K562 (cell line): ENCODE data around the gene OR7G3. TPM values are rescaled to one million over a fixed set of nuclear protein-coding genes. Genes with fewer than 3 reads are reported as not detected.

Experiments
- ATAC-seq: fragments of 200-7000 bp; cut with Tn5 transposase; 3 replicates; pipeline ENCODE4 v1.9.1; 2020; ENCODE audit warnings: moderate library complexity
- BruUV-seq: library from RNA; stranded (reverse); fragments of 400-500 nt; replicated peaks from 2 replicates; lab custom pipeline; 2021; lab: Mats Ljungman, UMichigan
- CTCF ChIA-PET: fragments of 300-600 bp; formaldehyde crosslinking; extraction: SDS; loops from one replicate; lab custom pipeline; 2021; ENCODE audit warnings: low intra/inter-chr PET ratio; lab: Yijun Ruan, JAX
- POLR2A ChIA-PET: fragments of 300-600, 350-650 bp; sonication (Branson Sonifier 250); formaldehyde crosslinking; extraction: SDS; loops from one replicate; lab custom pipeline; 2021; ENCODE audit warnings: antibody characterized with exemption, inconsistent platforms; lab: Yijun Ruan, JAX
- DNase-seq, 4 experiments: peaks; one replicate each; pipeline versions ENCODE4 v3.0.0 to v3.0.0-alpha.2; 2011 to 2018; ENCODE audit warnings: low spot score in 3 of 4, mixed read lengths in 3 of 4; ENCODE audit errors: extremely low read depth in 1 of 4
- FAIRE-seq: peaks from 2 replicates; lab custom pipeline; 2011; peaks lifted over from hg19 to GRCh38; lab: Jason Lieb, UNC
- H2AFZ ChIP-seq: 2 replicates; pipeline ENCODE4 v1.6.0; 2011; ENCODE audit warnings: low read depth, low read length, control low read depth, inconsistent platforms
- H3K27ac ChIP-seq: fragments of 200-600 bp; 3 replicates; pipeline ENCODE4 v1.8.0; 2011; ENCODE audit warnings: low read depth, mild to moderate bottlenecking, control low read depth, inconsistent platforms, low read length, moderate library complexity, mixed read lengths; ENCODE audit errors: extremely low read depth
- H3K27me3 ChIP-seq, 2 experiments: fragments of 300-600 bp in 1 of 2; 2 replicates in 1 of 2; 3 replicates in 1 of 2; pipeline versions ENCODE4 v1.6.0 to v1.8.0; 2011; ENCODE audit warnings: inconsistent platforms in 2 of 2, low read length in 2 of 2, mild to moderate bottlenecking in 1 of 2, mixed read lengths in 1 of 2, moderate library complexity in 1 of 2; ENCODE audit not compliant: control insufficient read depth in 2 of 2, insufficient read depth in 2 of 2
- H3K36me3 ChIP-seq: fragments of 300-600 bp; 3 replicates; pipeline ENCODE4 v1.8.0; 2011; ENCODE audit warnings: mild to moderate bottlenecking, low read length, inconsistent platforms; ENCODE audit not compliant: control insufficient read depth, insufficient read depth
- H3K4me1 ChIP-seq, 2 experiments: fragments of 200-600 bp in 1 of 2; replicated peaks in 1 of 2; 2 replicates in 1 of 2; 3 replicates in 1 of 2; pipeline versions ENCODE4 v1.5.1 to v1.8.0; 2011; ENCODE audit warnings: inconsistent platforms in 2 of 2, low read length in 2 of 2, mild to moderate bottlenecking in 1 of 2, mixed read lengths in 1 of 2, moderate library complexity in 1 of 2; ENCODE audit not compliant: control insufficient read depth in 2 of 2, insufficient read depth in 2 of 2
- H3K4me2 ChIP-seq: 2 replicates; pipeline ENCODE4 v1.6.1; 2011; ENCODE audit warnings: low read length, control low read depth, inconsistent platforms, mixed read lengths; ENCODE audit not compliant: insufficient read depth
- H3K4me3 ChIP-seq: fragments of 200-600 bp; sonication (generic), shearing (Covaris generic); 2 replicates; pipeline ENCODE4 v1.5.1; 2016; ENCODE audit warnings: control low read depth, inconsistent platforms
- H3K79me2 ChIP-seq: fragments of 200-600 bp; 3 replicates; pipeline ENCODE4 v1.8.0; 2011; ENCODE audit warnings: low read length, inconsistent platforms; ENCODE audit not compliant: control insufficient read depth, insufficient read depth
- H3K9ac ChIP-seq, 2 experiments: 2 replicates each; pipeline versions ENCODE4 v1.6.0 to v1.6.1; 2011; ENCODE audit warnings: low read depth in 2 of 2, low read length in 2 of 2, control low read depth in 1 of 2, inconsistent platforms in 1 of 2, mild to moderate bottlenecking in 1 of 2, mixed read lengths in 1 of 2; ENCODE audit not compliant: insufficient read depth in 1 of 2
- H3K9me1 ChIP-seq: one replicate; pipeline ENCODE4 v1.6.0; 2011; ENCODE audit warnings: inconsistent platforms, mild to moderate bottlenecking, low read length, moderate library complexity; ENCODE audit not compliant: control insufficient read depth, insufficient read depth
- H3K9me3 ChIP-seq: replicated peaks from 2 replicates; pipeline ENCODE4 v1.5.1; 2011; ENCODE audit warnings: low read depth, low read length, inconsistent platforms; ENCODE audit not compliant: control insufficient read depth, insufficient read depth
- H4K20me1 ChIP-seq: replicated peaks from 2 replicates; pipeline ENCODE4 v1.6.1; 2011; ENCODE audit warnings: low read length, inconsistent platforms, mixed read lengths; ENCODE audit not compliant: control insufficient read depth, insufficient read depth
- CEBPG ChIP-seq, 3 experiments: fragments of 200-800 bp in 1 of 3; sonication (Bioruptor generic) in 1 of 3; sonication (generic) in 1 of 3; formaldehyde crosslinking in 1 of 3; IDR thresholded peaks in 2 of 3; conservative IDR thresholded peaks in 1 of 3; 2 replicates each; pipeline versions ENCODE4 v1.6.1 to v1.8.0; 2016 to 2022; ENCODE audit warnings: missing compliant biosample characterization in 2 of 3, missing genetic modification characterization in 2 of 3, mild to moderate bottlenecking in 1 of 3, missing genetic modification reagents in 1 of 3
- CHD4 ChIP-seq: fragments of 200-600 bp; sonication (generic); IDR thresholded peaks from 3 replicates; pipeline ENCODE4 v1.6.1; 2012; ENCODE audit warnings: low read depth, mild to moderate bottlenecking, mixed read lengths, low read length, inconsistent platforms; ENCODE audit not compliant: insufficient read depth, insufficient replicate concordance, poor library complexity, severe bottlenecking
- HMG20A ChIP-seq: fragments of 450-650 bp; formaldehyde crosslinking; conservative IDR thresholded peaks from 2 replicates; pipeline ENCODE4 v1.4.0; 2020; ENCODE audit warnings: mild to moderate bottlenecking, mixed read lengths
- HSF4 ChIP-seq: fragments of 250-450 bp; sonication (Bioruptor Pico); IDR thresholded peaks from 2 replicates; pipeline ENCODE4 v2.1.2; 2022; ENCODE audit warnings: mild to moderate bottlenecking, moderate library complexity, borderline replicate concordance
- KAT7 ChIP-seq: sonication (generic); formaldehyde crosslinking; IDR thresholded peaks from 2 replicates; pipeline ENCODE4 v1.8.0; 2022; ENCODE audit warnings: missing genetic modification reagents, mild to moderate bottlenecking, borderline replicate concordance
- KLF13 ChIP-seq: fragments of 450-650 bp; IDR thresholded peaks from 2 replicates; pipeline ENCODE4 v1.6.1; 2016; ENCODE audit warnings: missing genetic modification characterization, low read depth, mild to moderate bottlenecking, missing compliant biosample characterization, moderate library complexity, borderline replicate concordance
- NFE2L1 ChIP-seq: fragments of 450-650 bp; IDR thresholded peaks from 2 replicates; pipeline ENCODE4 v1.6.1; 2016; ENCODE audit warnings: missing genetic modification characterization, low read depth, mild to moderate bottlenecking, missing compliant biosample characterization, moderate library complexity, borderline replicate concordance
- PTTG1 ChIP-seq: fragments of 450-650 bp; IDR thresholded peaks from 2 replicates; pipeline ENCODE4 v1.6.1; 2016; ENCODE audit warnings: low read depth, mild to moderate bottlenecking, missing genetic modification characterization, missing compliant biosample characterization
- RHOXF2B ChIP-seq: fragments of 250-450 bp; sonication (Bioruptor Pico); conservative IDR thresholded peaks from 2 replicates; pipeline ENCODE4 v1.5.1; 2021
- SMAD1 ChIP-seq: fragments of 150-350 bp; IDR thresholded peaks from 2 replicates; pipeline ENCODE4 v1.6.1; 2014; ENCODE audit warnings: low read length, low read depth; ENCODE audit not compliant: partially characterized antibody
- SMAD2 ChIP-seq: fragments of 150-350 bp; IDR thresholded peaks from 2 replicates; pipeline ENCODE4 v1.6.1; 2014; ENCODE audit warnings: low read depth, mild to moderate bottlenecking, low read length
- TAF7 ChIP-seq: fragments of 450-650 bp; IDR thresholded peaks from 2 replicates; pipeline ENCODE4 v1.6.1; 2016; ENCODE audit warnings: missing genetic modification characterization, missing compliant biosample characterization
- ZBTB5 ChIP-seq: fragments of 450-650 bp; IDR thresholded peaks from 2 replicates; pipeline ENCODE4 v1.6.1; 2017; ENCODE audit warnings: antibody characterized with exemption
- ZNF146 ChIP-seq: IDR thresholded peaks from one replicate; pipeline ENCODE4 v1.6.1; 2018; ENCODE audit warnings: missing compliant biosample characterization; ENCODE audit not compliant: unreplicated experiment
- ZNF217 ChIP-seq: sonication (generic); formaldehyde crosslinking; IDR thresholded peaks from 2 replicates; pipeline ENCODE4 v1.8.0; 2022; ENCODE audit warnings: mild to moderate bottlenecking, missing genetic modification reagents
- ZNF445 ChIP-seq: fragments of 250-450 bp; sonication (Bioruptor Pico); IDR thresholded peaks from 2 replicates; pipeline ENCODE4 v1.4.0; 2020; ENCODE audit warnings: low read depth, mild to moderate bottlenecking, moderate library complexity
- WGBS: fragments of 100-300 bp; shearing (Covaris generic); methylation state at CpG from one replicate; pipeline ENCODE4 v1.1.6; 2016; ENCODE audit warnings: low coverage, mixed read lengths; ENCODE audit not compliant: insufficient coverage; ENCODE audit errors: missing lambda C conversion rate; 5-methylcytosine and 5-hydroxymethylcytosine counted together
- in situ Hi-C: fragments of 300-500 bp; cut with MboI; formaldehyde crosslinking; loops from 4 replicates; pipeline ENCODE4 v1.15.0; 2018; ENCODE audit warnings: inconsistent platforms, mixed read lengths
- intact Hi-C: fragments of 100-400 bp; cut with micrococcal nuclease; formaldehyde crosslinking; loops from 2 replicates; pipeline ENCODE4 v1.14.2; 2022
- polyA plus RNA-seq, 8 experiments: library from polyadenylated mRNA; depleted of rRNA in 4 of 8; stranded (reverse) in 5 of 8; unstranded in 3 of 8; fragments of >200 nt; fragmentation: Nextera tagmentation in 2 of 8; fragmentation: Illumina TruSeq in 1 of 8; extraction: Ambion mirVana in 2 of 8; extraction: Trizol in 1 of 8; gene quantifications; 2 replicates each; pipeline versions ENCODE4 v1.2.1 to v1.2.3, GENCODE V29; 2011 to 2014; ENCODE audit warnings: inconsistent platforms in 1 of 8, missing spikeins in 1 of 8
- total RNA-seq, 7 experiments: library from RNA; depleted of rRNA in 6 of 7; stranded (reverse); fragments of >200 nt in 6 of 7; fragmentation: Illumina TruSeq in 2 of 7; extraction: Trizol in 2 of 7; gene quantifications; 2 replicates each; pipeline versions ENCODE4 v1.2.1 to v1.2.3, GENCODE V29; 2011 to 2021; ENCODE audit warnings: low replicate concordance in 1 of 7

Gene OR7G3
- total and polyA plus RNA-seq, 9 of the 15 experiments (the other 6 are each of a cell fraction or from before 2014, with no cell fraction given) = not detected

- H3K79me2 ChIP-seq = peaks cover 96% of the 10 kb centered on the region
- H3K4me3 ChIP-seq = no peak overlapping the region
- peaks cover 65% of the 10 kb centered on the region for H3K36me3 ChIP-seq
- no peaks in the 10 kb centered on the region for H4K20me1 ChIP-seq
- peaks cover 19% of the 10 kb centered on the region for H3K9me3 ChIP-seq
- no peaks in the 10 kb centered on the region for H3K9me1 ChIP-seq
- no peaks in the 10 kb centered on the region for H3K27me3 ChIP-seq
- BruUV-seq = no TSS peak
- no peak overlapping the region for H2AFZ ChIP-seq
- ATAC-seq = no peak
- ChIA-PET CTCF (no interaction called here), POLR2A (no interaction called here)
- TF ChIP-seq KAT7 (CRISPR knock-in tag) = no peak
- TF ChIP-seq SMAD2 = no peak
- no peak for TF ChIP-seq ZNF217
- TF ChIP-seq NFE2L1 (tag) = no peak
- TF ChIP-seq TAF7 (tag) = no peak
- TF ChIP-seq HSF4 (CRISPR knock-in tag) = no peak
- TF ChIP-seq KLF13 (tag) = no peak
- no peak for TF ChIP-seq ZNF146 (CRISPR knock-in tag)
- TF ChIP-seq CHD4 = no peak
- TF ChIP-seq CEBPG (CRISPR knock-in tag; IDR thresholded peaks at IDR 0.05) = no peak
- no peak for TF ChIP-seq CEBPG (tag; conservative IDR thresholded peaks at IDR 0.05 in 1 of 2, IDR thresholded peaks at IDR 0.05 in 1 of 2)
- TF ChIP-seq PTTG1 (tag) = no peak
- no peak for TF ChIP-seq ZNF445 (CRISPR knock-in tag)
- no peak for TF ChIP-seq HMG20A (CRISPR knock-in tag)
- no peak for TF ChIP-seq RHOXF2B (CRISPR knock-in tag)
- TF ChIP-seq ZBTB5 = no peak
- no peak for TF ChIP-seq SMAD1
- intact Hi-C loops (no loop called here), in situ Hi-C loops (no loop called here)
- DNase-seq = no peak
- no peak overlapping the region for H3K27ac ChIP-seq
- 94% methylated on average over 3 of the region's 5 CpGs for WGBS
- no peak for FAIRE-seq
- no peak overlapping the region for H3K4me2 ChIP-seq
- no peaks in the 10 kb centered on the region for H3K4me1 ChIP-seq
- no peak overlapping the region for H3K9ac ChIP-seq
These were observed 24.6 kb upstream of the OR7G3 start for GRCh38 chr19:9151367-9151766.
